HepG2 (cell line): ENCODE data around the gene KRTAP10-6. TPM values are rescaled to one million over a fixed set of nuclear protein-coding genes. Genes with fewer than 3 reads are reported as not detected.

Experiments used
- ASH2L ChIP-seq: fragments of 300-600, 200-600 bp; sonication (generic); IDR thresholded peaks from 2 replicates; pipeline ENCODE4 v1.7.0; 2017; ENCODE audit warnings: low read depth, mild to moderate bottlenecking, moderate library complexity, mixed read lengths, low read length; ENCODE audit not compliant: insufficient read length
- BRD4 ChIP-seq: sonication (generic); formaldehyde crosslinking; IDR thresholded peaks from 2 replicates; pipeline ENCODE4 v1.4.0; 2020; ENCODE audit warnings: missing genetic modification reagents
- HOXA3 ChIP-seq: sonication (generic); formaldehyde crosslinking; IDR thresholded peaks from 2 replicates; pipeline ENCODE4 v1.5.0; 2020; ENCODE audit warnings: missing genetic modification reagents
- RCOR2 ChIP-seq: IDR thresholded peaks from 2 replicates; pipeline ENCODE4 v1.6.1; 2016; ENCODE audit warnings: missing biosample characterization, missing genetic modification reagents
- ZBTB7A ChIP-seq: sonication (generic); formaldehyde crosslinking; IDR thresholded peaks from 2 replicates; pipeline ENCODE4 v1.8.0; 2022; ENCODE audit warnings: mild to moderate bottlenecking, missing genetic modification reagents
- ZNF136 ChIP-seq: sonication (generic); formaldehyde crosslinking; IDR thresholded peaks from 2 replicates; pipeline ENCODE4 v1.8.1; 2022; ENCODE audit warnings: low read depth, mild to moderate bottlenecking, moderate library complexity, missing genetic modification reagents
- ZNF343 ChIP-seq: sonication (generic); formaldehyde crosslinking; IDR thresholded peaks from 2 replicates; pipeline ENCODE4 v1.4.0; 2020; ENCODE audit warnings: mild to moderate bottlenecking, missing genetic modification reagents
- polyA plus RNA-seq, 8 experiments: library from polyadenylated mRNA; depleted of rRNA in 3 of 8; stranded (reverse) in 7 of 8; unstranded in 1 of 8; fragments of >200 nt; fragmentation: Illumina TruSeq in 4 of 8; extraction: Trizol in 4 of 8; gene quantifications; 2 replicates each; pipeline versions ENCODE4 v1.2.1 to v1.2.3, GENCODE V29; 2011 to 2016; ENCODE audit warnings: low read depth in 4 of 8, missing spikeins in 1 of 8, mixed read lengths in 1 of 8; ENCODE audit not compliant: insufficient read depth in 1 of 8
- total RNA-seq, 5 experiments: library from RNA; depleted of rRNA; stranded (reverse); fragments of >200 nt; fragmentation: Illumina TruSeq; extraction: Trizol; gene quantifications; 2 replicates each; pipeline ENCODE4 v1.2.3, GENCODE V29; 2016; ENCODE audit warnings: low read depth in 1 of 5
- TF ChIP-seq, protein P1 (sequence below): sonication (generic); formaldehyde crosslinking; IDR thresholded peaks from 2 replicates; pipeline ENCODE4 v1.5.1; 2020; ENCODE audit warnings: mild to moderate bottlenecking, missing genetic modification reagents, moderate library complexity
- TF ChIP-seq, protein P2 (sequence below): sonication (generic); formaldehyde crosslinking; IDR thresholded peaks from 2 replicates; pipeline ENCODE4 v1.4.0; 2020; ENCODE audit warnings: missing genetic modification reagents
- TF ChIP-seq, protein P3 (sequence below): sonication (generic); formaldehyde crosslinking; IDR thresholded peaks from 2 replicates; pipeline ENCODE4 v1.8.1; 2023; ENCODE audit warnings: missing genetic modification reagents, mild to moderate bottlenecking, borderline replicate concordance
- TF ChIP-seq, protein P4 (sequence below): sonication (generic); formaldehyde crosslinking; IDR thresholded peaks from 2 replicates; pipeline ENCODE4 v1.4.0; 2020; ENCODE audit warnings: mild to moderate bottlenecking, missing genetic modification reagents
- TF ChIP-seq, protein P5 (sequence below): sonication (generic); formaldehyde crosslinking; IDR thresholded peaks from 2 replicates; pipeline ENCODE4 v1.5.0; 2020; ENCODE audit warnings: mild to moderate bottlenecking, missing genetic modification reagents, moderate library complexity
- TF ChIP-seq, protein P6 (sequence below): sonication (generic); formaldehyde crosslinking; IDR thresholded peaks from 2 replicates; pipeline ENCODE4 v1.4.0; 2020; ENCODE audit warnings: missing genetic modification reagents, borderline replicate concordance

Gene KRTAP10-6
- total and polyA plus RNA-seq, 2 of the 13 experiments (the other 11 are each of a cell fraction or from before 2014, with no cell fraction given) = not detected

DNA sequence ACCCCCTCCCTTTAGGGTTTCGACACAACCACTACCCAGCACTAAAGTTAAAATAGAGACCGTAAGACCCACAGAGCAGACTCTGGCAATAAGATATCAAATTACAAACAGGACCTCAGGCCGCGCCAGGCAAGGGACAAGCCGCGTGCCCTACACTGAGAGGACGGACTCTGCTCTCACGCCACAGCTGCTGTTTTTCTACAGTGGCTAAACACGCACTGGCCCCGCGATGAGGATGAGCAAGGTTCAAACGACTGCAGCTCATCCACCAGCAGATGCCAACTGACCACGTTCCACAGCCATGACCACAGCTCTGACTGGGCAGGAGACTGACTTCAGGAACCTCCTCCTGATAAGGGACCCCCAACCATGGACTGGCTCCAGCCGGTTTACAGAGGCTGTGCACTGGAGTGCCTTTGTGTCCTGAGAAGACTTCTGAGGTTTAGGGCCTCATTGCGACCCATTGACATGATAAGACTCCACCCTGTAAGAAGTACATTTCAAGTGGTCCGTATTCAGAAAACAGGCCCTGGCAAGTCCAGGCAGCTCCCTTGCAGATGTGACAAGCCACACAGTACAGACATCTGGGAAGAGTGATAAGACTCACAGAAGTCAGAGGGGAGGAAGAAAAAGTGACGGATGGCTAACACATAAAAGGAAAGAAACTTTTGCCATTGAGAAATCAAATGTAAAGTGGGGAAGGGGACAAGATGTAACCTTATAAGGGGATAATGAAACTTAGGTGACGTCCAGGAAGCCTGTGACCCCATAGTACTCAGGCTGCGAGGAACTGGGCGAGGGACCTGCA, 1.5 kb upstream of the KRTAP10-6 start (continued):
- TF ChIP-seq RCOR2 (CRISPR knock-in tag) (0 out of 2 replicates have a peak, but pooled peaks have one; percentile 62), ASH2L (peak; percentile 52), HOXA3 (peak; percentile 95), ZNF136 (0 out of 2 replicates have a peak, but pooled peaks have one; percentile 43), ZBTB7A (CRISPR knock-in tag) (peak; percentile 87), ZNF343 (CRISPR knock-in tag) (no peak), BRD4 (CRISPR knock-in tag) (peak; percentile 56; the same call in 1 of the 2 replicates)
- TF ChIP-seq, protein P1, sequence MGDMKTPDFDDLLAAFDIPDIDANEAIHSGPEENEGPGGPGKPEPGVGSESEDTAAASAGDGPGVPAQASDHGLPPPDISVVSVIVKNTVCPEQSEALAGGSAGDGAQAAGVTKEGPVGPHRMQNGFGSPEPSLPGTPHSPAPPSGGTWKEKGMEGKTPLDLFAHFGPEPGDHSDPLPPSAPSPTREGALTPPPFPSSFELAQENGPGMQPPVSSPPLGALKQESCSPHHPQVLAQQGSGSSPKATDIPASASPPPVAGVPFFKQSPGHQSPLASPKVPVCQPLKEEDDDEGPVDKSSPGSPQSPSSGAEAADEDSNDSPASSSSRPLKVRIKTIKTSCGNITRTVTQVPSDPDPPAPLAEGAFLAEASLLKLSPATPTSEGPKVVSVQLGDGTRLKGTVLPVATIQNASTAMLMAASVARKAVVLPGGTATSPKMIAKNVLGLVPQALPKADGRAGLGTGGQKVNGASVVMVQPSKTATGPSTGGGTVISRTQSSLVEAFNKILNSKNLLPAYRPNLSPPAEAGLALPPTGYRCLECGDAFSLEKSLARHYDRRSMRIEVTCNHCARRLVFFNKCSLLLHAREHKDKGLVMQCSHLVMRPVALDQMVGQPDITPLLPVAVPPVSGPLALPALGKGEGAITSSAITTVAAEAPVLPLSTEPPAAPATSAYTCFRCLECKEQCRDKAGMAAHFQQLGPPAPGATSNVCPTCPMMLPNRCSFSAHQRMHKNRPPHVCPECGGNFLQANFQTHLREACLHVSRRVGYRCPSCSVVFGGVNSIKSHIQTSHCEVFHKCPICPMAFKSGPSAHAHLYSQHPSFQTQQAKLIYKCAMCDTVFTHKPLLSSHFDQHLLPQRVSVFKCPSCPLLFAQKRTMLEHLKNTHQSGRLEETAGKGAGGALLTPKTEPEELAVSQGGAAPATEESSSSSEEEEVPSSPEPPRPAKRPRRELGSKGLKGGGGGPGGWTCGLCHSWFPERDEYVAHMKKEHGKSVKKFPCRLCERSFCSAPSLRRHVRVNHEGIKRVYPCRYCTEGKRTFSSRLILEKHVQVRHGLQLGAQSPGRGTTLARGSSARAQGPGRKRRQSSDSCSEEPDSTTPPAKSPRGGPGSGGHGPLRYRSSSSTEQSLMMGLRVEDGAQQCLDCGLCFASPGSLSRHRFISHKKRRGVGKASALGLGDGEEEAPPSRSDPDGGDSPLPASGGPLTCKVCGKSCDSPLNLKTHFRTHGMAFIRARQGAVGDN = peak; percentile 100
- TF ChIP-seq, protein P2, sequence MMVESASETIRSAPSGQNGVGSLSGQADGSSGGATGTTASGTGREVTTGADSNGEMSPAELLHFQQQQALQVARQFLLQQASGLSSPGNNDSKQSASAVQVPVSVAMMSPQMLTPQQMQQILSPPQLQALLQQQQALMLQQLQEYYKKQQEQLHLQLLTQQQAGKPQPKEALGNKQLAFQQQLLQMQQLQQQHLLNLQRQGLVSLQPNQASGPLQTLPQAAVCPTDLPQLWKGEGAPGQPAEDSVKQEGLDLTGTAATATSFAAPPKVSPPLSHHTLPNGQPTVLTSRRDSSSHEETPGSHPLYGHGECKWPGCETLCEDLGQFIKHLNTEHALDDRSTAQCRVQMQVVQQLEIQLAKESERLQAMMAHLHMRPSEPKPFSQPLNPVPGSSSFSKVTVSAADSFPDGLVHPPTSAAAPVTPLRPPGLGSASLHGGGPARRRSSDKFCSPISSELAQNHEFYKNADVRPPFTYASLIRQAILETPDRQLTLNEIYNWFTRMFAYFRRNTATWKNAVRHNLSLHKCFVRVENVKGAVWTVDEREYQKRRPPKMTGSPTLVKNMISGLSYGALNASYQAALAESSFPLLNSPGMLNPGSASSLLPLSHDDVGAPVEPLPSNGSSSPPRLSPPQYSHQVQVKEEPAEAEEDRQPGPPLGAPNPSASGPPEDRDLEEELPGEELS (CRISPR knock-in tag) = peak; percentile 77
- TF ChIP-seq, protein P3, sequence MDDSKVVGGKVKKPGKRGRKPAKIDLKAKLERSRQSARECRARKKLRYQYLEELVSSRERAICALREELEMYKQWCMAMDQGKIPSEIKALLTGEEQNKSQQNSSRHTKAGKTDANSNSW (CRISPR knock-in tag) = 0 out of 2 replicates have a peak, but pooled peaks have one; percentile 70
- TF ChIP-seq, protein P4, sequence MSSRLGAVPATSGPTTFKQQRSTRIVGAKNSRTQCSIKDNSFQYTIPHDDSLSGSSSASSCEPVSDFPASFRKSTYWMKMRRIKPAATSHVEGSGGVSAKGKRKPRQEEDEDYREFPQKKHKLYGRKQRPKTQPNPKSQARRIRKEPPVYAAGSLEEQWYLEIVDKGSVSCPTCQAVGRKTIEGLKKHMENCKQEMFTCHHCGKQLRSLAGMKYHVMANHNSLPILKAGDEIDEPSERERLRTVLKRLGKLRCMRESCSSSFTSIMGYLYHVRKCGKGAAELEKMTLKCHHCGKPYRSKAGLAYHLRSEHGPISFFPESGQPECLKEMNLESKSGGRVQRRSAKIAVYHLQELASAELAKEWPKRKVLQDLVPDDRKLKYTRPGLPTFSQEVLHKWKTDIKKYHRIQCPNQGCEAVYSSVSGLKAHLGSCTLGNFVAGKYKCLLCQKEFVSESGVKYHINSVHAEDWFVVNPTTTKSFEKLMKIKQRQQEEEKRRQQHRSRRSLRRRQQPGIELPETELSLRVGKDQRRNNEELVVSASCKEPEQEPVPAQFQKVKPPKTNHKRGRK = no peak
- TF ChIP-seq, protein P5, sequence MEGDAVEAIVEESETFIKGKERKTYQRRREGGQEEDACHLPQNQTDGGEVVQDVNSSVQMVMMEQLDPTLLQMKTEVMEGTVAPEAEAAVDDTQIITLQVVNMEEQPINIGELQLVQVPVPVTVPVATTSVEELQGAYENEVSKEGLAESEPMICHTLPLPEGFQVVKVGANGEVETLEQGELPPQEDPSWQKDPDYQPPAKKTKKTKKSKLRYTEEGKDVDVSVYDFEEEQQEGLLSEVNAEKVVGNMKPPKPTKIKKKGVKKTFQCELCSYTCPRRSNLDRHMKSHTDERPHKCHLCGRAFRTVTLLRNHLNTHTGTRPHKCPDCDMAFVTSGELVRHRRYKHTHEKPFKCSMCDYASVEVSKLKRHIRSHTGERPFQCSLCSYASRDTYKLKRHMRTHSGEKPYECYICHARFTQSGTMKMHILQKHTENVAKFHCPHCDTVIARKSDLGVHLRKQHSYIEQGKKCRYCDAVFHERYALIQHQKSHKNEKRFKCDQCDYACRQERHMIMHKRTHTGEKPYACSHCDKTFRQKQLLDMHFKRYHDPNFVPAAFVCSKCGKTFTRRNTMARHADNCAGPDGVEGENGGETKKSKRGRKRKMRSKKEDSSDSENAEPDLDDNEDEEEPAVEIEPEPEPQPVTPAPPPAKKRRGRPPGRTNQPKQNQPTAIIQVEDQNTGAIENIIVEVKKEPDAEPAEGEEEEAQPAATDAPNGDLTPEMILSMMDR = peak; percentile 14
- TF ChIP-seq, protein P6, sequence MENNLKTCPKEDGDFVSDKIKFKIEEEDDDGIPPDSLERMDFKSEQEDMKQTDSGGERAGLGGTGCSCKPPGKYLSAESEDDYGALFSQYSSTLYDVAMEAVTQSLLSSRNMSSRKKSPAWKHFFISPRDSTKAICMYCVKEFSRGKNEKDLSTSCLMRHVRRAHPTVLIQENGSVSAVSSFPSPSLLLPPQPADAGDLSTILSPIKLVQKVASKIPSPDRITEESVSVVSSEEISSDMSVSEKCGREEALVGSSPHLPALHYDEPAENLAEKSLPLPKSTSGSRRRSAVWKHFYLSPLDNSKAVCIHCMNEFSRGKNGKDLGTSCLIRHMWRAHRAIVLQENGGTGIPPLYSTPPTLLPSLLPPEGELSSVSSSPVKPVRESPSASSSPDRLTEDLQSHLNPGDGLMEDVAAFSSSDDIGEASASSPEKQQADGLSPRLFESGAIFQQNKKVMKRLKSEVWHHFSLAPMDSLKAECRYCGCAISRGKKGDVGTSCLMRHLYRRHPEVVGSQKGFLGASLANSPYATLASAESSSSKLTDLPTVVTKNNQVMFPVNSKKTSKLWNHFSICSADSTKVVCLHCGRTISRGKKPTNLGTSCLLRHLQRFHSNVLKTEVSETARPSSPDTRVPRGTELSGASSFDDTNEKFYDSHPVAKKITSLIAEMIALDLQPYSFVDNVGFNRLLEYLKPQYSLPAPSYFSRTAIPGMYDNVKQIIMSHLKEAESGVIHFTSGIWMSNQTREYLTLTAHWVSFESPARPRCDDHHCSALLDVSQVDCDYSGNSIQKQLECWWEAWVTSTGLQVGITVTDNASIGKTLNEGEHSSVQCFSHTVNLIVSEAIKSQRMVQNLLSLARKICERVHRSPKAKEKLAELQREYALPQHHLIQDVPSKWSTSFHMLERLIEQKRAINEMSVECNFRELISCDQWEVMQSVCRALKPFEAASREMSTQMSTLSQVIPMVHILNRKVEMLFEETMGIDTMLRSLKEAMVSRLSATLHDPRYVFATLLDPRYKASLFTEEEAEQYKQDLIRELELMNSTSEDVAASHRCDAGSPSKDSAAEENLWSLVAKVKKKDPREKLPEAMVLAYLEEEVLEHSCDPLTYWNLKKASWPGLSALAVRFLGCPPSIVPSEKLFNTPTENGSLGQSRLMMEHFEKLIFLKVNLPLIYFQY (CRISPR knock-in tag) = peak; percentile 34; the same call in 1 of the 2 replicates
